Stromal cell of bone marrow (primary cell): ENCODE data around the gene PIK3R2.

Experiments
- DNase-seq: peaks from one replicate; pipeline ENCODE4 v3.0.0-alpha.2; 2012; ENCODE audit warnings: low read depth

Gene PIK3R2

GRCh38 chr19:18173054-18173571, 20.1 kb downstream of the PIK3R2 start:
- peak; percentile 59 for DNase-seq

DNA sequence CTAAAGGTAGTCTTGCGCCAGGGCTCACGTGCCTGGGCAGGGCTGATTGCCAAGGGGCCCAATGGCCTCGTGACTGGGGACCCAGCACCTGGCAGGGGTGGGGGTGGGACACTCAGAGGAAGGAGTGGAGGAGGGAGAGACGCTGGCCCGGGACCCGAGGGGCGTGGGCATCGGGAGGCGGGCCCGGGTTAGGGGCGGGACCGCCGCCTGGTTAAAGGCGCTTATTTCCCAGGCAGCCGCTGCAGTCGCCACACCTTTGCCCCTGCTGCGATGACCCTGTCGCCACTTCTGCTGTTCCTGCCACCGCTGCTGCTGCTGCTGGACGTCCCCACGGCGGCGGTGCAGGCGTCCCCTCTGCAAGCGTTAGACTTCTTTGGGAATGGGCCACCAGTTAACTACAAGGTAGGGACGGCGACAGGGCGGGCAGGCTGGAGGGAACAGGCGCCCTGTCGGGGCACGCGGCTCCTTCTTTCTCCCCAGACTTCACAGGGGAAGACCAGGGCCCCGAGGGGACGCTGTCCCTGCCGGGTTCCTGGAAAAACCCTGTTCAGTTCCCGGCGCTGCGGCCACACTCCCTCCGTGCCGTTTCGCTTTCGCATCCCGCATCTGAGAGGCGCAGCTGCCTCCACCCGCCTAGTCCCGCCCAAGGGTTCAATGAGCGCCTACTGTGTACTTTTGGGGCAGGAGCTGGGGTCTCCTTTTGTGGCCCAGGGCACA, 20.8 kb downstream of the PIK3R2 start, which contains the start of gene IFI30:
TSS of gene IFI30 (plus strand) at position 242 of the 717 bp plus-strand sequence. CDS start at position 271, 29 bp downstream.
- DNase-seq, result no peak

- DNase-seq, result no peak
These were observed 22.0 kb downstream of the PIK3R2 start for GRCh38 chr19:18174983-18175382.

DNA sequence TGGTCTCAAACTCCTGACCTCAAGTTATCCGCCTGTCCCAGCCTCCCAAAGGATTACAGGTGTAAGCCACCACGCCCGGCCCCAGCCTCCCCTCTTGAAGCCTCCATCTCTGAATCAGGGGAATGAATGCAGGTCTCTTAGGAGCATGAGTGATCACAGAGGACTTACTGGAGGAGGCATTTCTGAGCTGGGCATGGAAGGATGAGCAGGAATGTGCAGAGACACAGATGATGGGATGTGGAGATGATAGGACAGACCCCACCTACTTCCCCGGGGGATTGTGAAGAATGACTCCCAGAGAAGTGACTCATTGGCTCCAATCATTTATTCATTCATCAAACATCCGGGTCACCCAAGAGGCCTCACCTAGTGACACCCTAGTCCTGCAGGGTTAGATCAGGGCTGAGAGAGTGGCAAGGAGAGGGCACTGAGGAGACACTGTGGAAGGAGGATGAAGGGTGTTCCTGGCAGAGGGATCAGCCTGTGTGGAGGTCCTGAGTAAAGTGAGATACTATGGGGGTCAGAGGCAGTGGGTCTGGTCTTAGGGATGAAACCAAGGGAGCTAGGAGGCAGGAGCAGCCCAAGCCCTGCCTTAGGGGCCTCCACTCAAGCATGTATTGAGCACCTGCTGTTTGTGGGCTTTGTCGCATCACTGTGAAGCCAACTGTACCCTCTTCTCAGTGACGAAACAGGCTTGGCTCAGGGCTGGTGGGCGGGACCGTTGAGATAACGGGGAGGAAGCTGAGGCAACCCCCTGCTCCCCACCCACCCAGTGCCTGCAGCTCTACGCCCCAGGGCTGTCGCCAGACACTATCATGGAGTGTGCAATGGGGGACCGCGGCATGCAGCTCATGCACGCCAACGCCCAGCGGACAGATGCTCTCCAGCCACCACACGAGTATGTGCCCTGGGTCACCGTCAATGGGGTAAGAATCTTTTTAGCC, 23.7 kb downstream of the PIK3R2 start:
- DNase-seq, result no peak

- no peak for DNase-seq
These were observed 27.0 kb downstream of the PIK3R2 start for GRCh38 chr19:18179957-18180356.

GRCh38 chr19:18183529-18183928, 30.6 kb downstream of the PIK3R2 start:
- DNase-seq, result no peak

DNA sequence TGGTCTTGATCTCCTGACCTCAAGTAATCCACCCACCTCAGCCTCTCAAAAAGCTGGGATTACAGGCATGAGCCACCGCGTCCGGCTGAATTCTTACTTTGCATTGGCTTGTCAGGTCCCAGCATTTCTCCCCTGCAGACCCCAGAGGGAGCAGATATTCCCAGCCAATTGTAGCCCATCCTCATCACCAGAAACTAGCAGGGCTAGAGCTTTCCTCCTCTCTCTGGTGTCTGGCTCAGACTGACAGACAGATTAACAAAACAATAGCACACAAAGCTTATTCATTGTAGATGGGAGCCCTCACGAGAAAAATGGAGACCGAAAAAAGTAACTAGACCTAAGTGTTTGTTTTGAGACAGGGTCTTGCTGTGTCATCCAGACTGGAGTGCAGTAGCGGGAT, 32.6 kb downstream of the PIK3R2 start:
- DNase-seq, result no peak

- DNase-seq, result no peak
These were observed 37.3 kb downstream of the PIK3R2 start for GRCh38 chr19:18190278-18190677.

GRCh38 chr19:18191640-18192062, 38.7 kb downstream of the PIK3R2 start:
- DNase-seq, result no peak

GRCh38 chr19:18192673-18193387, 39.9 kb downstream of the PIK3R2 start, which contains the start of gene MPV17L2:
TSS of gene MPV17L2 (plus strand) at chr19:18193218. CDS start at chr19:18193282, 64 bp downstream.
- peak; percentile 100 for DNase-seq

- DNase-seq, result no peak
These were observed 40.6 kb downstream of the PIK3R2 start for GRCh38 chr19:18193388-18194180.

GRCh38 chr19:18194181-18194530, 41.2 kb downstream of the PIK3R2 start:
- no peak for DNase-seq

GRCh38 chr19:18194554-18195238, 41.7 kb downstream of the PIK3R2 start:
- no peak for DNase-seq

DNA sequence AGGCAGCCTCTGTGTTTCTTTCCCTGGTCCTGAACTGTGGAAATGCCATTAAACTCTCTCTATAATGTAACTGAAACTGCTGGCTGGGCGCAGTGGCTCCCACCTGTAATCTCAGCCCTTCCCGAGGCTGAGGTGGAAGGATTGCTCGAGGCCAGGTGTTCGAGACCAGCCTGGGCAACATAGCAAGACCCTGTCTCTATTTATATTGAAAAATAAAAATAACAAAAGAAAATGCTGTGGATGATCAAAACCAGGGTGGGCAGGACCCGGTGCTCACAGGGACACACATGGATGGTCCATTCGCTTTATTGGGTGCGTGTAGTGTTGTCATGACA, 43.5 kb downstream of the PIK3R2 start:
- DNase-seq, result no peak

DNA sequence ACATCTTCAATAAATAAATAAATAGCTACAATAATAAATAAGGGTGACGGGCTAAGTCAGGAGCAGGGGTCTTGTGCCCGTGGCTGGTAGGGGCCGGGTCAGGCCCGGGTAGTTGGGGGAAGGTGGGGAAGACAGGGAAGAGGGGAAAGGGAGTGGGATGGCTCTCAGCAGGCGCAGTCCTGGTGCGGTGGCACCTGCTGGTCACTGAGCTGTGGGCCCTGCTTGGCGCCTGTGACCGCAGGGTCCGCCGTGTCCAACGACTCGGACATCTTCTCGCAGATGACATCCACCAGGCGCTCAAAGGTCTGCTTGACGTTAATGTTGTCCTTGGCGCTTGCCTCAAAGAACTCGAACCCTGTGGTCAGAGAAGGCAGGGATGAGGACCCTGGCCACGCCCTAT, 44.3 kb downstream of the PIK3R2 start:
- no peak for DNase-seq

DNA sequence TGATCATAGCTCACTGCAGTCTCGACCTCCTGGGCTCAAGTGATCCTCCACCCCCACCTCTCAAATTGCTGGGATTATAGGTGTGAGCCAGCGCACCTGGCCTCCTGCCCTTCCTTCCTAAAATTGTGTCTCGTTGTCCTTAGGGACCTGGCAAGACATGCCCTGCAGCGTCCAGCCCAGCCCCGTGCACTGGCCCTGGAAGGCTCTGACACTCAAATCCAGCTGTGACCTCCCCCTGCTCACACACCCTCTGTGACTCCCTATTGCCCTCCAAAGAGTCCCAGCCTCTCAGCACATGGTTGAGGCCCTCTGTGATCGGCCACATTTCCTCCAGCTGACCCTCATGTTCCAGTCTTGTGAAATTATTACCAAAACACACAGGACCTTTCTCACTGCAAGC, 45.0 kb downstream of the PIK3R2 start:
- no peak for DNase-seq

DNA sequence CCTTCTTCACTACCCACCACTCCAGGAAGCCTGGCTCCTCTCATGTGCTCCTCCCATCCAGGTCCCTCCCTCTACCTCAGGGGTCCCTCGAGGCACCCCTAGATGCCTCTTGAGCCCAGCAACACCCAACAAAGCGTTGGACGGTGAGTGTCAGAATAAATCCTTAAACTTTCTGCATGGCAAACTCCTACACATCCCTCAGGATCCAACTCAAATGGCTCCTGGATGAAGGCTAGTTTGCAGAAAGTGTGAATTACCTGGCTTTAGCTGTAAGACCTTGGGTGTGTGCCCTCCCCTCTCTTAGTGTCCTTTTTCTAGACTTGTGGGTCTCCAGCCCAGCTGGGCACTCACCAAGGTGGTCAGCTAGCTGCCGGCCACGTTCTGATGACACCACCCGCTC, 45.4 kb downstream of the PIK3R2 start:
- no peak for DNase-seq

DNA sequence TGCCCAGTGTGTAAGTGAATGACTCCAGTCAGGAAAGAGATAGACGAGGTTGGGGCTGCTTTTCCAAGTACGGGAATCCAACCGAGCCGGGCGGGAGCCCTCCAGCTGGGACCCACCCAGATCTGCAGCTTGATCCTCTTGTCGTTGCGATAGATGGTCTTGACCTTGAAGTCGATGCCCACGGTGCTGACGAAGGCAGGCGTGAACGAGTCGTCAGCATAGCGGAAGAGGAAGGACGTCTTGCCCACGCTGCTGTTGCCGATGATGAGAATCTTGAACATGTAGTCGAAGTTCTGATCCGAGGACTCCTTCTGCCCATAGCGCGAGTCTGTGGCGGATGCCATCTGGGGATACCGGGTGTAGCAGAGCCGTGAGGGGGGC, 49.4 kb downstream of the PIK3R2 start:
- no peak for DNase-seq

DNA sequence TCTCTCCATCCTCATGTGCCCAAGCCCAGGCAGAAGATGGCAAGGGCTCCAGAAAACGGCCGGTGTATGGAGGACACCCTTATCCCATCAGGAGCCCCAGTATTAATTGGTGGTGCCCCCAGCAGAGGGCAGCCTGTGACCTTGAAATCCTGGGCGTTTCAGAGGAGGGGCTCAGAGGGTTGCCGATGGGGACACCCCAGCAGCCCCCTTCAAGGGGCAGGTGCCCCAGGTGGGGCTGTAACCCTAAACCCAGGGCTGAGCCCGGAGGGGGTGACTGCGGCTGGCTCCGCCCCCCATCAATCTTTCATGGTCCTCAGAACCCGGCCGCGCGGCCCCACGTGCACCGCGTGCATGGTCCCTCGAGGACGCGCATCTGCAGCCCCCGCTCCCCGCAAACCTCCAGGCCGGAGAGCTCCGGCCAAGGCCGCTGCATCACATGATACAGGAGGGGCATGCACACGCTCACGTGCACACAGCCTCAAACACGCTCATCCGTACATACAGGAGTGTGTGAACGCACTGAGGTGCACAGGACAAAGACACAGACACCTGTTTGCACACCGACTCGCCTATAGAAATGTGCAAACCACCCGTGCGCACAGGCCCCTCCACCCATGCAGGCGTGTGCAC, 49.9 kb downstream of the PIK3R2 start:
- DNase-seq, result no peak

GRCh38 chr19:18203408-18203862, 50.5 kb downstream of the PIK3R2 start:
- DNase-seq, result no peak
